ENCODE measurements around the gene TCEAL4. TPM values are rescaled to one million over a fixed set of nuclear protein-coding genes. Genes with fewer than 3 reads are reported as not detected.
A peak's percentile ranks its signal among the peaks of the same experiment; 100 is the strongest.

TCEAL4 gene
- total and polyA plus RNA-seq, 10 donors = 38.5 to 157 (median 68.0) TPM

DNA sequence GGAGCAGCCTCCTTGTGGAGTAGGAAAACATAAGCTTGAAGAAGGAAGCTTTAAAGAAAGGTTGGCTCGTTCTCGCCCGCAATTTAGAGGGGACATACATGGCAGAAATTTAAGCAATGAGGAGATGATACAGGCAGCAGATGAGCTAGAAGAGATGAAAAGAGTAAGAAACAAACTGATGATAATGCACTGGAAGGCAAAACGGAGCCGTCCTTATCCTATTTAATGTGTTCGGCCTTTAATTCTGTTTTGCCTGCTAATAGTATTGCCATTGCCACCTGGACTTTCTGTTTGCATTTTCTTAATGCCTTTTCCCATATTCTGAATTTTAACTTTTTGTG, 44.8 kb downstream of the TCEAL4 start:
- H3K27me3 ChIP-seq (replicated peaks in 1 of 7) = peaks cover 0 to 8% (median 0%) of the 10 kb centered on the region in 7 donors
- 30 to 59% (median 41%) methylated on average over 6 of the region's 6 CpGs for WGBS, 5 donors
- peaks cover 0 to 19% (median 6%) of the 10 kb centered on the region in 6 donors for H3K4me1 ChIP-seq
- H3K4me3 ChIP-seq = peak overlapping the region in 7 of 8 donors; percentile 50 to 72 (median 56)
- no peaks in the 10 kb centered on the region for H3K9me3 ChIP-seq
- intact Hi-C loops (cut with DNase I; ENCODE audit: low total_unique reads) = no loop called here
- TF ChIP-seq, protein P1, sequence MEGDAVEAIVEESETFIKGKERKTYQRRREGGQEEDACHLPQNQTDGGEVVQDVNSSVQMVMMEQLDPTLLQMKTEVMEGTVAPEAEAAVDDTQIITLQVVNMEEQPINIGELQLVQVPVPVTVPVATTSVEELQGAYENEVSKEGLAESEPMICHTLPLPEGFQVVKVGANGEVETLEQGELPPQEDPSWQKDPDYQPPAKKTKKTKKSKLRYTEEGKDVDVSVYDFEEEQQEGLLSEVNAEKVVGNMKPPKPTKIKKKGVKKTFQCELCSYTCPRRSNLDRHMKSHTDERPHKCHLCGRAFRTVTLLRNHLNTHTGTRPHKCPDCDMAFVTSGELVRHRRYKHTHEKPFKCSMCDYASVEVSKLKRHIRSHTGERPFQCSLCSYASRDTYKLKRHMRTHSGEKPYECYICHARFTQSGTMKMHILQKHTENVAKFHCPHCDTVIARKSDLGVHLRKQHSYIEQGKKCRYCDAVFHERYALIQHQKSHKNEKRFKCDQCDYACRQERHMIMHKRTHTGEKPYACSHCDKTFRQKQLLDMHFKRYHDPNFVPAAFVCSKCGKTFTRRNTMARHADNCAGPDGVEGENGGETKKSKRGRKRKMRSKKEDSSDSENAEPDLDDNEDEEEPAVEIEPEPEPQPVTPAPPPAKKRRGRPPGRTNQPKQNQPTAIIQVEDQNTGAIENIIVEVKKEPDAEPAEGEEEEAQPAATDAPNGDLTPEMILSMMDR (IDR thresholded peaks at IDR 0.05 in 8 of 11, conservative IDR thresholded peaks at IDR 0.05 in 3 of 11) = no peak
- H3K36me3 ChIP-seq = no peaks in the 10 kb centered on the region
- peak overlapping the region; percentile 28 to 88 (median 85) for H3K27ac ChIP-seq
- no peak for DNase-seq

DNA sequence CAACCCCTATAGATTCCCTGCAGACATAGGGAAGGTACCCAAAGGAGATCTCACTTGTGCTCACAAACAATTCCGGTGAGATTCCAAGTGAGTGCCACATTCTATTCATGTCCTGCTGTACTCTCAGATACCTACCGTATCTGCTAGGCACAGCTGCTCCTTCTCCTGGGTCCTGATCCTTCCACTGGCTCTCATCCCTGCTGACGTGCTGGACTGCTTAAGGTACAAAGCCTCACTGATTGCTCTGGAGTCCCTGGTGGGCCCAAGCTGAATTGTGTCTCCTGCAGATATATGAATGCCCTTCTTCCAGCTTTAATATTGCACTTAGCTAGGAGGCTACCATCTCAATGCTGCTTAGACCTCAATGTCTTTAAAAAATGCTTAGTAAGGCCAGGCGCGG, 45.8 kb downstream of the TCEAL4 start:
- WGBS, 5 donors = 85 to 100% (median 97%) methylated on average over 5 of the region's 5 CpGs
- no peaks in the 10 kb centered on the region for H3K36me3 ChIP-seq
- H3K27me3 ChIP-seq (replicated peaks in 1 of 7) = peaks cover 0 to 8% (median 0%) of the 10 kb centered on the region in 7 donors
- H3K4me1 ChIP-seq = peaks cover 0 to 19% (median 6%) of the 10 kb centered on the region in 6 donors
- TF ChIP-seq, protein P1 (IDR thresholded peaks at IDR 0.05 in 8 of 11, conservative IDR thresholded peaks at IDR 0.05 in 3 of 11) = no peak
- TF ChIP-seq POLR2AphosphoS5 (IDR thresholded peaks at IDR 0.05) (no peak), POLR2A (IDR thresholded peaks at IDR 0.05) (no peak)
- no peak for DNase-seq
- H3K9me3 ChIP-seq = no peaks in the 10 kb centered on the region
- intact Hi-C loops (cut with DNase I; ENCODE audit: low total_unique reads) = no loop called here
- H3K4me3 ChIP-seq = no peak overlapping the region
- no peak overlapping the region for H3K27ac ChIP-seq

DNA sequence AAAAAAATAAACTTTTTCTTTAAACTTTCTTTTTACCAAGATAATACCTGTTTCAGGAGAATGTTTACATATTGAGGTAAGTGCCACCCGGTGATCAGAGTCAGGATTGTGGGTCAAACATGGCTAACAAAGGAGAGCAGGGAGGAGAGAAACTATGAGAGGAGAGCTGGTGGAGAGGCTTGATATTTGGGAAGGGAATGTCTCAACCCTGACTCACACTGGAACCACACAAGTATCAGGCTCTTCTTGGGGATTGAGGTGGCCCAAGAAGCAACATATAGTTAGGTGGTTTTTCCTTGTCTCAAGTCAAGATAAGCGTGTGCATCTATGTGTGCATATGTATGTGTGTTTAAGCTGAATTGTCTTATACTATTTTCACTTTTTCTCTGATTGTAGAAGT, 50.1 kb downstream of the TCEAL4 start:
- 76 to 89% (median 80%) methylated on average over 2 of the region's 2 CpGs for WGBS, 5 donors

More for the DNA sequence above, 50.1 kb downstream of the TCEAL4 start:
- Histone ChIP-seq H3K27ac (no peak overlapping the region), H3K4me3 (no peak overlapping the region), H3K9me3 (no peaks in the 10 kb centered on the region), H3K36me3 (no peaks in the 10 kb centered on the region), H3K27me3 (replicated peaks in 1 of 7) (peaks cover 0 to 2% (median 0%) of the 10 kb centered on the region in 7 donors), H3K4me1 (peaks cover 0 to under 1% (median 0%) of the 10 kb centered on the region in 6 donors)
- TF ChIP-seq POLR2AphosphoS5 (IDR thresholded peaks at IDR 0.05) = no peak
- TF ChIP-seq, protein P1 (IDR thresholded peaks at IDR 0.05 in 8 of 11, conservative IDR thresholded peaks at IDR 0.05 in 3 of 11) = no peak
- no peak for TF ChIP-seq POLR2A (IDR thresholded peaks at IDR 0.05)
- DNase-seq = no peak
- intact Hi-C loops (cut with DNase I; ENCODE audit: low total_unique reads) = no loop called here

Other genes starting within 250 kb of the TCEAL4 start
- gene TCEAL9, start 229.0 kb upstream of the TCEAL4 start, total RNA-seq = 10 to 100 TPM; 27.4 to 70.4 (median 39.5) TPM
- gene TCEAL9, start 229.0 kb upstream of the TCEAL4 start, polyA plus RNA-seq = 10 to 100 TPM; 37.8 to 72.0 (median 47.5) TPM
- gene BEX3, start 209.0 kb upstream of the TCEAL4 start, total RNA-seq = 100 to 1,000 TPM in 2 of 7 donors, 10 to 100 TPM in 5; 50.4 to 127 (median 82.2) TPM
- 100 to 1,000 TPM in 1 of 3 donors, 10 to 100 TPM in 2; 35.3 to 104 (median 56.5) TPM for gene BEX3, start 209.0 kb upstream of the TCEAL4 start, polyA plus RNA-seq
- 1 to 10 TPM in 2 of 7 donors, under 1 TPM in 4, not detected in 1; 0.51 to 1.6 (median 0.77) TPM for gene RAB40A, start 66.0 kb upstream of the TCEAL4 start, total RNA-seq
- gene RAB40A, start 66.0 kb upstream of the TCEAL4 start, polyA plus RNA-seq = under 1 TPM; 0.12 to 0.35 (median 0.17) TPM
- 10 to 100 TPM; 16.1 to 30.0 (median 26.2) TPM for gene TCEAL3, start 22.4 kb downstream of the TCEAL4 start, total RNA-seq
- gene TCEAL3, start 22.4 kb downstream of the TCEAL4 start, polyA plus RNA-seq = 10 to 100 TPM; 20.7 to 36.4 (median 21.1) TPM
- gene TCEAL1, start 43.5 kb downstream of the TCEAL4 start, total RNA-seq = 10 to 100 TPM; 14.8 to 71.5 (median 30.5) TPM
- 10 to 100 TPM; 27.9 to 44.1 (median 29.1) TPM for gene TCEAL1, start 43.5 kb downstream of the TCEAL4 start, polyA plus RNA-seq
- gene MORF4L2, start 101.2 kb downstream of the TCEAL4 start, total RNA-seq = 100 to 1,000 TPM; 136 to 222 (median 168) TPM
- 100 to 1,000 TPM in 2 of 3 donors, 10 to 100 TPM in 1; 86.8 to 148 (median 107) TPM for gene MORF4L2, start 101.2 kb downstream of the TCEAL4 start, polyA plus RNA-seq
- not detected for gene TMEM31, start 125.4 kb downstream of the TCEAL4 start, total RNA-seq
- under 1 TPM in 2 of 3 donors, not detected in 1; 0.14 to 0.22 TPM for gene TMEM31, start 125.4 kb downstream of the TCEAL4 start, polyA plus RNA-seq
- under 1 TPM in 2 of 7 donors, not detected in 5; 0.17 to 0.39 TPM for gene PLP1, start 191.3 kb downstream of the TCEAL4 start, total RNA-seq
- gene PLP1, start 191.3 kb downstream of the TCEAL4 start, polyA plus RNA-seq = 10 to 100 TPM in 1 of 3 donors, under 1 TPM in 2; 0.23 to 20.6 (median 0.54) TPM
- 1 to 10 TPM in 1 of 7 donors, under 1 TPM in 6; 0.43 to 1.0 (median 0.92) TPM for gene RAB9B, start 246.7 kb downstream of the TCEAL4 start, total RNA-seq
- gene RAB9B, start 246.7 kb downstream of the TCEAL4 start, polyA plus RNA-seq = under 1 TPM; 0.46 to 0.51 (median 0.47) TPM